NCI-H82 treated with DMSO at 0.1 percent for 48 hours (cell line): ENCODE results near the gene NRARP.
"Not testable (repeated sequence)": the region's sequence is repeated elsewhere in the genome, so short reads cannot be mapped to it uniquely, and the experiment has no call there.

Experiments used
- DNase-seq: peaks from one replicate; lab custom pipeline; 2025; ENCODE audit not compliant: unreplicated experiment; lab: John Stamatoyannopoulos, UW

Gene NRARP

GRCh38 chr9:137302118-137302448, at the start of gene NRARP:
Gene NRARP, minus strand, starts transcription at chr9:137302271. Its CDS starts 343 bp downstream, at chr9:137301928.
- peak; percentile 37 for DNase-seq

- no peak for DNase-seq
These were observed 48.9 kb upstream of the NRARP start for GRCh38 chr9:137350696-137351584.

- no peak for DNase-seq
These were observed 47.5 kb upstream of the NRARP start for GRCh38 chr9:137349471-137350033.

- no peak for DNase-seq
These were observed 46.8 kb upstream of the NRARP start for GRCh38 chr9:137348769-137349470.

GRCh38 chr9:137347928-137348327, 45.9 kb upstream of the NRARP start:
- no peak for DNase-seq

GRCh38 chr9:137342482-137342881, 40.4 kb upstream of the NRARP start:
- no peak for DNase-seq

- no peak for DNase-seq
These were observed 39.2 kb upstream of the NRARP start for GRCh38 chr9:137341227-137341626.

- DNase-seq = not testable (repeated sequence)
These were observed 37.9 kb upstream of the NRARP start for GRCh38 chr9:137339908-137340462.

GRCh38 chr9:137339045-137339907, 37.2 kb upstream of the NRARP start:
- no peak for DNase-seq

GRCh38 chr9:137336735-137337134, 34.7 kb upstream of the NRARP start:
- no peak for DNase-seq

- DNase-seq = no peak
These were observed 31.1 kb upstream of the NRARP start for GRCh38 chr9:137333016-137333671.

- DNase-seq = no peak
These were observed 29.9 kb upstream of the NRARP start for GRCh38 chr9:137331929-137332328.

- DNase-seq = no peak
These were observed 28.6 kb upstream of the NRARP start for GRCh38 chr9:137330689-137331088.

- not testable (repeated sequence) for DNase-seq
These were observed 27.5 kb upstream of the NRARP start for GRCh38 chr9:137329590-137329989.

GRCh38 chr9:137327641-137328550, 25.8 kb upstream of the NRARP start:
- DNase-seq = not testable (repeated sequence)

- DNase-seq = no peak
These were observed 24.5 kb upstream of the NRARP start for GRCh38 chr9:137326445-137327065.

GRCh38 chr9:137325799-137326198, 23.7 kb upstream of the NRARP start:
- DNase-seq = no peak

- DNase-seq = no peak
These were observed 23.1 kb upstream of the NRARP start for GRCh38 chr9:137325124-137325523.
